Measurements from ENCODE around the gene TBC1D10A. TPM values are rescaled to one million over a fixed set of nuclear protein-coding genes. Genes with fewer than 3 reads are reported as not detected.

TBC1D10A gene
- total RNA-seq, 1 experiment from 2014 or later: 8.4 TPM

DNA sequence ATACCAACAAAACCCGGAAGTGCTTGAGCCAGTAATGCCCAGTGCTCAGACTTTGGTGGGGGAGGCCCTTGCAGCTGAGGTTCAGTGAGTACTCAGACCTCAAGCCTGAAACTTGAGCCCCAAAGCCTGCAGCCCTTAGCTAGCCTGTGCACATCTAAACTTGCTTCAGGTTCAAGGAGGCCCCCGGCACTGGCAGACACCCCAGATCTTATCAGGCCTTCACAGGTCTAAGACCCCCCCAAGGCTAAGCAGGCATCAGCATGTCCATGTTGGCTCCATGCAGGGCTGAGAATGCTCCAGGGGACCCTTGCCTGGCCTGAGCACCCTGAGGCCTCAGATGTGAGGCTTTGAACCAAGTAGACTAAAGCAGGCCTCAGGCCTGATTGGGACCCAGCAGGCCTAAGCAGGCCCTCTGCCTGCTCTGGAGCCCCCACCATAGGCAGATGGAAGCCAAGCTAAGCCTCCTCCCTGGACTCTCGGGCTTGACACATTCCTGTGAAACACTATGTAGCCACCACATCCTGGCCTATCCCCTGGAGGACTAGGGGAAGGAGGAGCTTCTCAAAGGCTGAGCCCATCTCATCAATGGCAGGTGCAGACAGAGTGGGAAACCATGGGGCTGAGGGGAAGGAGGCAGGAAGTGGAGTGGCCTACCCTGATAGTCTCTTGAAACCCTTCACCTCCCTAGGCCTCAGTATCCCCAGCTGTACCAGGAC is 36.2 kb downstream of the TBC1D10A start:
- no peaks in the 10 kb centered on the region for H3K27me3 ChIP-seq (replicated peaks; ENCODE audit: insufficient read depth, low read depth, low read length, poor library complexity)
- ChIA-PET CTCF (interaction anchor here (0.6 to 1.0 kb wide), 2 partner anchors 97 to 140 kb away, joined by 3 read pairs; partner anchors contain the start of gene RNF215), POLR2A (ENCODE audit: low non-redundant PET) (interaction anchor here (0.6 kb wide), 2 partner anchors 89 to 96 kb away, joined by 3 read pairs; no protein-coding TSS in a partner anchor)
- H3K27ac ChIP-seq (ENCODE audit: low read depth, low read length, poor library complexity, severe bottlenecking): no peak overlapping the region
- H3K9me3 ChIP-seq (ENCODE audit: low read depth, low read length, poor library complexity, severe bottlenecking): no peaks in the 10 kb centered on the region
- no peaks in the 10 kb centered on the region for H3K36me3 ChIP-seq (ENCODE audit: insufficient read depth, low read length, poor library complexity, severe bottlenecking)
- intact Hi-C loops (cut with micrococcal nuclease; ENCODE audit: unreplicated experiment): no loop called here
- TF ChIP-seq, protein P1, sequence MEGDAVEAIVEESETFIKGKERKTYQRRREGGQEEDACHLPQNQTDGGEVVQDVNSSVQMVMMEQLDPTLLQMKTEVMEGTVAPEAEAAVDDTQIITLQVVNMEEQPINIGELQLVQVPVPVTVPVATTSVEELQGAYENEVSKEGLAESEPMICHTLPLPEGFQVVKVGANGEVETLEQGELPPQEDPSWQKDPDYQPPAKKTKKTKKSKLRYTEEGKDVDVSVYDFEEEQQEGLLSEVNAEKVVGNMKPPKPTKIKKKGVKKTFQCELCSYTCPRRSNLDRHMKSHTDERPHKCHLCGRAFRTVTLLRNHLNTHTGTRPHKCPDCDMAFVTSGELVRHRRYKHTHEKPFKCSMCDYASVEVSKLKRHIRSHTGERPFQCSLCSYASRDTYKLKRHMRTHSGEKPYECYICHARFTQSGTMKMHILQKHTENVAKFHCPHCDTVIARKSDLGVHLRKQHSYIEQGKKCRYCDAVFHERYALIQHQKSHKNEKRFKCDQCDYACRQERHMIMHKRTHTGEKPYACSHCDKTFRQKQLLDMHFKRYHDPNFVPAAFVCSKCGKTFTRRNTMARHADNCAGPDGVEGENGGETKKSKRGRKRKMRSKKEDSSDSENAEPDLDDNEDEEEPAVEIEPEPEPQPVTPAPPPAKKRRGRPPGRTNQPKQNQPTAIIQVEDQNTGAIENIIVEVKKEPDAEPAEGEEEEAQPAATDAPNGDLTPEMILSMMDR (conservative IDR thresholded peaks at IDR 0.05; ENCODE audit: low read depth, low read length): no peak
- TF ChIP-seq EZH2 (IDR thresholded peaks at IDR 0.05; ENCODE audit: borderline replicate concordance, low read depth, low read length, poor library complexity, severe bottlenecking): no peak
- H3K4me1 ChIP-seq (ENCODE audit: insufficient read depth, low read length, poor library complexity, severe bottlenecking): peaks cover 26% of the 10 kb centered on the region
- BruUV-seq (replicated peaks): no TSS peak
- DNase-seq (ENCODE audit: low spot score): peak; percentile 58
- no peak overlapping the region for H3K4me3 ChIP-seq (ENCODE audit: low read depth, low read length, poor library complexity, severe bottlenecking)

DNA sequence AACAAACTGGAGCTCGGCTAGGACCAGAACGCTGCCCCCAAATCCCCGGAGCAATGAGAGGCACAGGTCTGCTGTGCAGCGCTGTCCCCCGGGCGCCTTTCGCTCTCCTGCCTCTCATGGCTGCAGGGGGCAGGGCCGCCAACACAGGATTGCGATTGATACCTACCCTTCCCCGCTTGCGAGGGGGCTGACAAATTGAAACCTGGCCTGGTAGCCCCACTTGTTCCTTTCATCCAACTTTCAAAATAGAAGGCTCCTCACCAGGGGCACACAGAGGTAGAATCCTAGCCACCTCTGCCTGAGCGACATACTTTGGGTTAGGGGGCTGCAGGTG is 36.8 kb downstream of the TBC1D10A start:
- intact Hi-C loops (cut with micrococcal nuclease; ENCODE audit: unreplicated experiment): loop anchor here (2.0 to 10.0 kb wide), 4 partner anchors 132 to 315 kb away; partner anchors contain the start of gene TCN2
- H3K27ac ChIP-seq (ENCODE audit: low read depth, low read length, poor library complexity, severe bottlenecking): no peak overlapping the region
- no TSS peak for BruUV-seq (replicated peaks)

DNA sequence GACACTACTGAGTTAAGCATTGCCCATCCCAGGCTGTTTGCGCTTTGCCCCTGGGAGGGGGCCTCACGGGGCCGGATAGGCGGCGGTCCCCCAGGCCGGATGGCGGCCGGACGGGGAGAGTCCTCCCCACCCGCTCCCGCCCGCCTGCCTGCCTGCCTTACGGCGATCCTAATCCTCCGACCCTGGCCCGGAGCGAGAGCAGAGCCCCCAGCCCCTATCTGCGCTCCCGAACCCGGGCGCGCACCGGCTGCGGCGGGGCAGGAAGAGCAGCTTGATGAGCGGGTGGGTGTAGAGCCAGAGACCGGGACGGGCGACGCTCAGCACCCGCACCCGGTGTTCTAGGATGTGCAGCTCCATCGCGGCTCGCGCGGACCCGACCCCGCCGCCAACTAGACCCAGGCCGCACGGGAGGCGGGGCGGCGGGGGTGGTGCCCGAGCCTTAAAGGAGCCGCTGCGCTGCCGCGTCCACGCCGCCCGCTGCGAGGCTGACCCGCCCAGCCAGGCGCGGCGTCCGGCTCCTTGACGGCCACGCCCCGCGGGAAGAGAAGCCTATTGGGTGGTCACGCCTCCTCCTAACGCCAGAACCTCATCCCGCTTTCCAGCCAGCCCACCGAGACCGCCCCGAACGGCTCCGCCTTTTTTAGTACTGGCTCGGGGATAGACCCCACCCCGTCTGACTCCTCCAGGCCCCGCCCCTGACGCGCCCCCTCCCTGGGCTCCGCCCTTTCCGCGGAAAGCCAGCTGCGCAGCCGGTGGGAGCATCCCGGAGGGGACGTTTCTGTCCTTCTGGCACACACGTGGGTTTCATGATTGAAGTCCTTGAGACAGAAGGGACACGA is 37.4 kb downstream of the TBC1D10A start, which contains the start of gene CASTOR1:
Gene CASTOR1, minus strand, starts transcription at position 365 of the 839 bp plus-strand sequence. Its CDS starts 8 bp downstream, at position 357.
- peak; percentile 98 for DNase-seq (ENCODE audit: low spot score)
- no peaks in the 10 kb centered on the region for H3K9me3 ChIP-seq (ENCODE audit: low read depth, low read length, poor library complexity, severe bottlenecking)
- H3K27ac ChIP-seq (ENCODE audit: low read depth, low read length, poor library complexity, severe bottlenecking): peak within 1 kb of the TSS; percentile 56
- H3K27me3 ChIP-seq (replicated peaks; ENCODE audit: insufficient read depth, low read depth, low read length, poor library complexity): no peaks in the 10 kb centered on the region
- peaks cover 26% of the 10 kb centered on the region for H3K4me1 ChIP-seq (ENCODE audit: insufficient read depth, low read length, poor library complexity, severe bottlenecking)
- ChIA-PET CTCF (interaction anchor here (0.6 to 1.0 kb wide), 3 partner anchors 95 to 141 kb away, joined by 3 read pairs; partner anchors contain the start of gene RNF215), POLR2A (ENCODE audit: low non-redundant PET) (interaction anchor here (0.6 kb wide), 2 partner anchors 94 to 155 kb away, joined by 3 read pairs; no protein-coding TSS in a partner anchor)
- TF ChIP-seq, protein P1 (conservative IDR thresholded peaks at IDR 0.05; ENCODE audit: low read depth, low read length): no peak
- no peak for TF ChIP-seq EZH2 (IDR thresholded peaks at IDR 0.05; ENCODE audit: borderline replicate concordance, low read depth, low read length, poor library complexity, severe bottlenecking)
- no peaks in the 10 kb centered on the region for H3K36me3 ChIP-seq (ENCODE audit: insufficient read depth, low read length, poor library complexity, severe bottlenecking)
- intact Hi-C loops (cut with micrococcal nuclease; ENCODE audit: unreplicated experiment): loop anchor here (2.0 to 10.0 kb wide), 4 partner anchors 133 to 315 kb away; partner anchors contain the start of gene TCN2
- peak within 1 kb of the TSS; percentile 74 for H3K4me3 ChIP-seq (ENCODE audit: low read depth, low read length, poor library complexity, severe bottlenecking)
- no TSS peak for BruUV-seq (replicated peaks)

More for the DNA sequence above, 36.8 kb downstream of the TBC1D10A start:
- CTCF ChIA-PET: interaction anchor here (0.6 to 1.0 kb wide), 2 partner anchors 98 to 141 kb away, joined by 3 read pairs; partner anchors contain the start of gene RNF215
- POLR2A ChIA-PET (ENCODE audit: low non-redundant PET): interaction anchor here (0.6 kb wide), 1 partner anchor 95 kb away, joined by 3 read pairs; no protein-coding TSS in a partner anchor
- no peak for TF ChIP-seq EZH2 (IDR thresholded peaks at IDR 0.05; ENCODE audit: borderline replicate concordance, low read depth, low read length, poor library complexity, severe bottlenecking)
- TF ChIP-seq, protein P1 (conservative IDR thresholded peaks at IDR 0.05; ENCODE audit: low read depth, low read length): no peak
- H3K36me3 ChIP-seq (ENCODE audit: insufficient read depth, low read length, poor library complexity, severe bottlenecking): no peaks in the 10 kb centered on the region
- H3K9me3 ChIP-seq (ENCODE audit: low read depth, low read length, poor library complexity, severe bottlenecking): no peaks in the 10 kb centered on the region
- H3K27me3 ChIP-seq (replicated peaks; ENCODE audit: insufficient read depth, low read depth, low read length, poor library complexity): no peaks in the 10 kb centered on the region
- DNase-seq (ENCODE audit: low spot score): no peak
- H3K4me1 ChIP-seq (ENCODE audit: insufficient read depth, low read length, poor library complexity, severe bottlenecking): peaks cover 26% of the 10 kb centered on the region
- peak overlapping the region; percentile 74 for H3K4me3 ChIP-seq (ENCODE audit: low read depth, low read length, poor library complexity, severe bottlenecking)
